ENCODE results near the gene PYROXD2.

GRCh38 chr10:98429320-98430072, 14.5 kb upstream of the PYROXD2 start:
- TF ChIP-seq CTCF (IDR thresholded peaks at IDR 0.05; ENCODE audit: low read depth, low read length, poor library complexity, severe bottlenecking) (no peak), EZH2phosphoT487 (IDR thresholded peaks at IDR 0.05; ENCODE audit: borderline replicate concordance, low read length) (no peak)
